Fibroblast of skin of scalp (primary cell): ENCODE measurements around the gene KAT7. TPM values are rescaled to one million over a fixed set of nuclear protein-coding genes. Genes with fewer than 3 reads are reported as not detected.
"Not testable (repeated sequence)": the region's sequence is repeated elsewhere in the genome, so short reads cannot be mapped to it uniquely, and the experiment has no call there.

Source experiments
- DNase-seq: peaks from one replicate; pipeline ENCODE4 v3.0.0-alpha.2; 2013
- polyA plus RNA-seq, 2 experiments: library from polyadenylated mRNA; unstranded; fragments of 120-200 nt; gene quantifications; one replicate each; pipeline ENCODE4 v1.2.1, GENCODE V29; 2013; ENCODE audit not compliant: insufficient read length in 2 of 2

Gene KAT7
- polyA plus RNA-seq (2013, experiment 1 of 2; ENCODE audit: insufficient read length) = 22.0 TPM
- 22.0 TPM for polyA plus RNA-seq (2013, experiment 2 of 2; ENCODE audit: insufficient read length)

DNA sequence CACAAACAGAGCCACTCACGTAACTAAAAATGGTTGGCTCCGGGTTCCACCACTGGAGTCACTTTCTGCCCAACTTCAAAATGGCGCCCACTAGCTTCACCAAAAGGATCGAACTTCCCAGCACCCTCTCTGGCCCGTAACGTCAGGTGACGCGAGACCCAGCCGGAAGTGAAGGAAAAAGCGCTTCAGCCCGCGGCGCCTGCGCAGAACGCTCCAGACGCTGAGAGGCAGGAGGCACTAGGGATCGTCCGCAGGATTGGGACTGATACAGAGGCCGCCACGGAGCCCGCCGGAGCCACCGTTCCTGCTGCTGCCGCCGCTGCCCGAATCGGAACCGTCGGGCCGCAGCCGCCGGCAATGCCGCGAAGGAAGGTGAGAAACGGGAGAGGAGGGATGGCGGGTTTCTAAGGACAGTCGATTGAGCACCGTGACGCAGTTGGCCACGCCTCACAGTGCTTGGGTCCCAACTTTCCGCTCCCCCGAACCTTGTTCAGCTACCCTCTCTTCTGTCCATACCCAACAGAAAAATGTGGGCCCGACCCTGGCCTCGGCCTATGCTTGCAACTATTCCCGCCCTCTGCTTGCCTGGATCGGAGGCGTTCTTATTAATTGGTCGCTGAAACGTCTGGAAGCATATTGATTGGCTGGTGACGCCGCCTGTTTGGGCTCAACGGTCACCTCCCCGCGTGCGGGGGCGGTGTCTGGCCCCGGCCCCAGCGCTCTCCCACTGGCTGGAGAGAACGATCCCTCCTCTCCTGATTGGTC lies at the start of gene KAT7:
TSS of gene KAT7 (plus strand) at position 204 of the 765 bp plus-strand sequence. CDS start at position 358, 154 bp downstream.
- DNase-seq = peak; percentile 100

GRCh38 chr17:49739641-49740271 lies 48.7 kb upstream of the KAT7 start:
- no peak for DNase-seq

DNA sequence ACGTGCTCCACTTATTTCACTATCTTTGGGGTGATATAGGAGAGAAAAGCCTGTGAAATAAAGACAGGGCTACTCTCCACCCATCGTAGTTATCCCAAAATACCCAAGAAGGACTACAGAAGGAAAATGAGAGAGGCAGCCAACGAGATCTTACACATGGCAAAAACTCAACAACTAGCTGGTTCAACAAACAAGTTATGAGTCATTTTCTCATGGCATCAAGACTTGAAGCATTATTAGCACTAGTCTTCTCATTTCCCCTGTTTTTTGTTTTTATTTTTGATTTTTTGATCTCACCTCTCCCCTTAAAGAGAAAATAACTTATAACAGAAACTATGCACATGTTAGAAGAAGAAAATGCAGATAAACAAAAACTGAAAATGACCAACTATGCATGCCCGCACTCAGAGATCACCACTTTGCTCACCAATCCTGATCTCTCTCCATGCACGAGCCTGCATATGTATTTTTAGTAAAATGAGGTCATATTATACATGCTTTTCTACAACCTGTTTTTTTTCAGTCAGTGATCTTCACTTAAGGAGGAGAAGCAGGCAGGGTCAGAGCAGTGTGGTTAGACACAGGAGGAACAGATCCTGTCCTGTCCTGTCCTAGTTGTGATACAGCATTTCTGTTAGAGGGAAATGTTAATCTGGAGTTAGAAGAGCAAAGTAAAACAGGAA lies 47.3 kb upstream of the KAT7 start:
- DNase-seq = no peak

DNA sequence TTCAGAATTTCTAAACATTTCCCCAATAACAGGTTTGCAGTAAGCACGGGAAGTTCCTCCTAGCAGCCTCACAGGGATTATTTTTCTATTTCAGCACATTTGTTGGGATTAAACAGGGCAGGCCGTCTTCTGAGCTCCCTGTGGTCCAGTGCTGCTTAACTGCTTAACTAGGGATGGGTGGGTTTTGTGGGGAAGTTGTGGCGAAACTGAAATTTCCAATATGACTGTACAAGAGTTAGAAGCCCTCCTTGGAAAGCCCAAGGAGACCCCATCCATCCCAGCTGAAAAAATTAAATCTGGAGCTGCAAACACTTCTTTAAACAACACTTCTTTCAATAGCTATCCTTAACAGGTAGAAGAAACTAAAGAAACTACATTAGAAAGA lies 46.8 kb upstream of the KAT7 start:
- DNase-seq = no peak

- no peak for DNase-seq
Observed at GRCh38 chr17:49742166-49742638, 46.3 kb upstream of the KAT7 start.

DNA sequence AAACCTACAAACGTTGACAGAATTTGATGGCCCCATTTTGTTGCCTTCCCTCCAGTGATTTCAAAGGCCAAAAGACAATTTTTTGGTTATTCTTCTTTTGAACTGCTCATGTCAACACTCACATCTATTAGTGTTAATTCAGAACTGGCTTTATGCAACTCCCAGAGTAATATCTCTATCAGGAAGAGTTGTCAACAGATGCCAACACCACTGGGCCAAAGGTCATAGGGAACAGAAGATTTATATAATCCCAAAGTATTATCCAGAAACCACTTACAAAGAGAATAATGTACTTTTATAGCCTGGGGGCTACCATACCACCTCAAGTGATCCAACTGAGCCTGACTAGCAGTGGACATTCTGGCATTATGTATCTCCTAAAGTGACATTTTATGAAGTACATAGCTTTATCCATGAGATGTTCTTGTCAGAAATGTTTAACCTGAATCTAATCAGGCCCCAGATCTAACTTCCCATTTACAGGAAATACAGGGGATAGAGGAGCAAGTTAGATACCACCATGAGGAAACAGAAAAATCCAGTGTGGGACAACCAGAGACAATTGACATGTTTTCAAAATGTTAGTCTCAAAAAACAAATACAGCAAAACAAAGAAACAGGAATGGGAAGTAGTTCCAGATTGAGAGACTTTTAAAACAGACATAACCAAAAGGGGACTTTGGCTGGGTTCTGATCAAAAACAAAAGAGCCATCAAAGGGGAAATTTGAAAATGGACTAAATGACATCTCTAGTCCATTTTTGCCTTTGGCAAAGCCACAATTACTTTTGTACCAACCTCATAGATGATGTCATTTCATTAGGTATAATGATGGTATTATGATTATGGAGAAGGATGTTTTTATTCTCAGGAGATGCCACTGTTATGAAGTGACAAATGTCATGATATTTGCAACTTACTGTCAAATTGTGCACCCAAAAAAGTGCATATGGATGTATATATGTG lies 43.0 kb upstream of the KAT7 start:
- DNase-seq = no peak

- no peak for DNase-seq
Observed at GRCh38 chr17:49746791-49747490, 41.5 kb upstream of the KAT7 start.

- no peak for DNase-seq
Observed at GRCh38 chr17:49747632-49748031, 40.8 kb upstream of the KAT7 start.

GRCh38 chr17:49748223-49748622 lies 40.3 kb upstream of the KAT7 start:
- DNase-seq = no peak

GRCh38 chr17:49748791-49749190 lies 39.7 kb upstream of the KAT7 start:
- no peak for DNase-seq

DNA sequence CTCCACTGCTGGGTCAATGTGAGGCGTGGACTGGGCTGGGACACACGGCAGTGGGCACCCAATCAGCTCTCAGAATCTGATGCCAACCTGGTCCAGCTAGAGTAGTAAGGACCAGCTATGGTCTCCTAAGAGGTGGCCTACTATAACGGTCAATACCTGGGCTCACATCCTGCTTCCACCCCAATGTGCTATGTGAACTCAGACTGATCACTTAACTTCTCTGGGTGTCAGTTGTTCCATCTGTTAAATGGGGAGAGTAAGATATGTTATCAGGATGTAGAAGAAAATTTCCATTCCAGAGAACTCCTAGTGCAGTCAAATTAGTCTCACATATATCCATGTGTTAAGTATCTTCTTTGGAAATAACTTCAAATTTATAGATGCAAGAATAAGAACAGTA lies 38.8 kb upstream of the KAT7 start:
- no peak for DNase-seq

- DNase-seq = no peak
Observed at GRCh38 chr17:49752508-49752907, 36.0 kb upstream of the KAT7 start.

GRCh38 chr17:49753959-49754391 lies 34.5 kb upstream of the KAT7 start:
- DNase-seq = no peak

DNA sequence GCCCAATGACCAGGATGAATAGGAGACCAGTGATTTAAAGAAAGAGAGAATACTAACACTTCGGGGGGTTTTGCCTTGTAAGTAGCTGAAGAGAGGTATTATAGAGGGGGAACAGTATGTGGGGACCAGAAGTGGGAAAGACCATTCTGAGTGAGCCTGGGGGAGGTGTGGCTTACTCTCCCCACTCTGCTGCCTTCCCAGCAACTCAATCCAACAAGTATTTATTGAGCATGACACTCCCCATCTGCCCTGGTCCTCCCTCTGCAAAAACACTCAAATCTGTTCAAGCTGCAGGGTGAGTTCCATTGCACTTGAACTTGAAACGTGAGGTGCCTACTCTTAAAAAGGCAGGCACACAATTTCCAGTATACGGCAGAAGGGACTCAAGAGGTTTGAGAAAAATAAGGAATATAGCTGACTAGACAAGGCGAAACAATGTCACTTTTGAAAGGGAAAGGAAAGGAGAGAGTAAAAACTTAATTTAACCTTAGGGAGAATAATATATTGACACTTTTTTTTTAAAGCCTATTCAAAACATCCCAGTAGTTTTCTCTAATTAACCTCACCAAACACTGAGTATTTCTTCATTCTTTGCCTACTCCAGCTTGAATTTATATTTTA lies 32.7 kb upstream of the KAT7 start:
- no peak for DNase-seq

- no peak for DNase-seq
Observed at GRCh38 chr17:49756323-49757150, 31.9 kb upstream of the KAT7 start.

DNA sequence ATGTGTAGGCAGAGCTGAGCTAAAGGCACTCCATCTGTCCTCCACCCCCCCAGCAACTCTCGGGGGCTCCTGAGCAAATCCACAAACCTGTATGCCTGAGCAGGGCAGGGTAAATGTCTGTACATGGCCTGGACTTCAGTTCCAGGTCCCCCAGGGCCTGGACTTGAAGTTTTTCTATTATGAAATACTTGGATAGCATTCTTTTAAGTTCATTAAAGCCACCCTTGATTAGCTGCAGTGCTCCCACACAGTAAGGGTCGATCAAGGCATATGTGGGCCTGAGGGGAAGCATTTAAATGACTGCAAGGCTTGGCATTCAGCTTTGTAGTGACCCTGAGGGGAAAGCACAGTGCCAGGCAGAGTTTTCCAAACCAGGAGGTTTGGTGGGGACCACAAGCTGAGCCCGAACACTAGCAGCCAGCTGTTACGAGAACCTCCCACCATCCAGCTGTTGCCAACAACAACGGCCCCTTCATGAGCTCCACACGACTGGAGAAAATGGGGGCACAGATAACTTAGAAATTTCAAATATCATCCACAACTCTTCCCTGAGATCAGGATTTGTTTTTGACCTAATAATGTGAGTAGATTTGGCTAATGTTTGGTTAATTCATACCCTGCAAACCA lies 31.2 kb upstream of the KAT7 start:
- no peak for DNase-seq

DNA sequence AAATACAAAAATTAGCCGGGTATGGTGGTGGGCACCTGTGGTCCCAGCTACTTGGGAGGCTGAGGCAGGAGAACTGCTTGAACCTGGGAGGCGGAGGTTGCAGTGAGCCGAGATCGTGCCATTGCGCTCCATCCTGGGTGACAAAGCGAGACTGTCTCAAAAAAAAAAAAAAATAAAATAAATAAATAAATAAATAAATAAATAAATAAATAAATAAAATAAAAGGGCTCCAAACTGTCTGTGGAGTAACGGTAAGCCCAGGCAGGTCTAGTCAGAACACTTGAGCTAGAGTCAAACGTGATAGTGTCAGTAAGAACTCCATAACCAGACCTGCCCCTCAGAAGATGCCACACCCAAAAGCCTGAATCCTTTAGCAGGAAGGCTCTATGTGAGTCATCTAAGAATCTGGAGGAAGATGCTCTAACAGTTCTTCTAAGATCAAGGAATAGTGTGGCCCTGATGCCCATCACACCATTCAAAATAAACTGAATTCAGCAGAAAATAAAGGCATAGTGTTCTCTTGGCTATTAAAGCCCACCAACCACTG lies 29.9 kb upstream of the KAT7 start:
- DNase-seq = not testable (repeated sequence)

GRCh38 chr17:49759203-49759602 lies 29.3 kb upstream of the KAT7 start:
- no peak for DNase-seq

GRCh38 chr17:49760296-49760695 lies 28.2 kb upstream of the KAT7 start:
- DNase-seq = no peak
